K562 (cell line): ENCODE data around the gene BTBD16. TPM values are rescaled to one million over a fixed set of nuclear protein-coding genes. Genes with fewer than 3 reads are reported as not detected.

Experiments used
- ATAC-seq: fragments of 200-7000 bp; cut with Tn5 transposase; 3 replicates; pipeline ENCODE4 v1.9.1; 2020; ENCODE audit warnings: moderate library complexity
- BruUV-seq: library from RNA; stranded (reverse); fragments of 400-500 nt; replicated peaks from 2 replicates; lab custom pipeline; 2021; lab: Mats Ljungman, UMichigan
- CTCF ChIA-PET: fragments of 300-600 bp; formaldehyde crosslinking; extraction: SDS; loops from one replicate; lab custom pipeline; 2021; ENCODE audit warnings: low intra/inter-chr PET ratio; lab: Yijun Ruan, JAX
- POLR2A ChIA-PET: fragments of 300-600, 350-650 bp; sonication (Branson Sonifier 250); formaldehyde crosslinking; extraction: SDS; loops from one replicate; lab custom pipeline; 2021; ENCODE audit warnings: antibody characterized with exemption, inconsistent platforms; lab: Yijun Ruan, JAX
- DNase-seq, 4 experiments: peaks; one replicate each; pipeline versions ENCODE4 v3.0.0 to v3.0.0-alpha.2; 2011 to 2018; ENCODE audit warnings: low spot score in 3 of 4, mixed read lengths in 3 of 4; ENCODE audit errors: extremely low read depth in 1 of 4
- FAIRE-seq: peaks from 2 replicates; lab custom pipeline; 2011; peaks lifted over from hg19 to GRCh38; lab: Jason Lieb, UNC
- H2AFZ ChIP-seq: 2 replicates; pipeline ENCODE4 v1.6.0; 2011; ENCODE audit warnings: low read depth, low read length, control low read depth, inconsistent platforms
- H3K27ac ChIP-seq: fragments of 200-600 bp; 3 replicates; pipeline ENCODE4 v1.8.0; 2011; ENCODE audit warnings: low read depth, mild to moderate bottlenecking, control low read depth, inconsistent platforms, low read length, moderate library complexity, mixed read lengths; ENCODE audit errors: extremely low read depth
- H3K27me3 ChIP-seq, 2 experiments: fragments of 300-600 bp in 1 of 2; 2 replicates in 1 of 2; 3 replicates in 1 of 2; pipeline versions ENCODE4 v1.6.0 to v1.8.0; 2011; ENCODE audit warnings: inconsistent platforms in 2 of 2, low read length in 2 of 2, mild to moderate bottlenecking in 1 of 2, mixed read lengths in 1 of 2, moderate library complexity in 1 of 2; ENCODE audit not compliant: control insufficient read depth in 2 of 2, insufficient read depth in 2 of 2
- H3K36me3 ChIP-seq: fragments of 300-600 bp; 3 replicates; pipeline ENCODE4 v1.8.0; 2011; ENCODE audit warnings: mild to moderate bottlenecking, low read length, inconsistent platforms; ENCODE audit not compliant: control insufficient read depth, insufficient read depth
- H3K4me1 ChIP-seq, 2 experiments: fragments of 200-600 bp in 1 of 2; replicated peaks in 1 of 2; 2 replicates in 1 of 2; 3 replicates in 1 of 2; pipeline versions ENCODE4 v1.5.1 to v1.8.0; 2011; ENCODE audit warnings: inconsistent platforms in 2 of 2, low read length in 2 of 2, mild to moderate bottlenecking in 1 of 2, mixed read lengths in 1 of 2, moderate library complexity in 1 of 2; ENCODE audit not compliant: control insufficient read depth in 2 of 2, insufficient read depth in 2 of 2
- H3K4me2 ChIP-seq: 2 replicates; pipeline ENCODE4 v1.6.1; 2011; ENCODE audit warnings: low read length, control low read depth, inconsistent platforms, mixed read lengths; ENCODE audit not compliant: insufficient read depth
- H3K4me3 ChIP-seq: fragments of 200-600 bp; sonication (generic), shearing (Covaris generic); 2 replicates; pipeline ENCODE4 v1.5.1; 2016; ENCODE audit warnings: control low read depth, inconsistent platforms
- H3K79me2 ChIP-seq: fragments of 200-600 bp; 3 replicates; pipeline ENCODE4 v1.8.0; 2011; ENCODE audit warnings: low read length, inconsistent platforms; ENCODE audit not compliant: control insufficient read depth, insufficient read depth
- H3K9ac ChIP-seq, 2 experiments: 2 replicates each; pipeline versions ENCODE4 v1.6.0 to v1.6.1; 2011; ENCODE audit warnings: low read depth in 2 of 2, low read length in 2 of 2, control low read depth in 1 of 2, inconsistent platforms in 1 of 2, mild to moderate bottlenecking in 1 of 2, mixed read lengths in 1 of 2; ENCODE audit not compliant: insufficient read depth in 1 of 2
- H3K9me1 ChIP-seq: one replicate; pipeline ENCODE4 v1.6.0; 2011; ENCODE audit warnings: inconsistent platforms, mild to moderate bottlenecking, low read length, moderate library complexity; ENCODE audit not compliant: control insufficient read depth, insufficient read depth
- H3K9me3 ChIP-seq: replicated peaks from 2 replicates; pipeline ENCODE4 v1.5.1; 2011; ENCODE audit warnings: low read depth, low read length, inconsistent platforms; ENCODE audit not compliant: control insufficient read depth, insufficient read depth
- H4K20me1 ChIP-seq: replicated peaks from 2 replicates; pipeline ENCODE4 v1.6.1; 2011; ENCODE audit warnings: low read length, inconsistent platforms, mixed read lengths; ENCODE audit not compliant: control insufficient read depth, insufficient read depth
- BDP1 ChIP-seq: IDR thresholded peaks from 3 replicates; pipeline ENCODE4 v1.6.1; 2011; ENCODE audit not compliant: insufficient read length, insufficient read depth
- BHLHE40 ChIP-seq: IDR thresholded peaks from 2 replicates; pipeline ENCODE4 v1.6.1; 2011; ENCODE audit warnings: low read length, improper control_type of control experiment
- CTBP1 ChIP-seq: fragments of 450-650 bp; IDR thresholded peaks from 2 replicates; pipeline ENCODE4 v1.6.1; 2016; ENCODE audit warnings: borderline replicate concordance
- DPF2 ChIP-seq: fragments of 450-650 bp; IDR thresholded peaks from 2 replicates; pipeline ENCODE4 v1.6.1; 2016
- HCFC1 ChIP-seq: IDR thresholded peaks from 2 replicates; pipeline ENCODE4 v1.6.1; 2012; ENCODE audit warnings: low read depth, low read length, improper control_type of control experiment
- ILF3 ChIP-seq: fragments of 450-650 bp; IDR thresholded peaks from 2 replicates; pipeline ENCODE4 v1.6.1; 2018; ENCODE audit warnings: antibody characterized with exemption, mild to moderate bottlenecking, moderate library complexity, borderline replicate concordance
- KDM4B ChIP-seq, 2 experiments: fragments of 450-650 bp in 1 of 2; sonication (generic) in 1 of 2; IDR thresholded peaks; 2 replicates each; pipeline ENCODE4 v1.6.1; 2016 to 2017; ENCODE audit warnings: borderline replicate concordance in 2 of 2, antibody characterized with exemption in 1 of 2, low read depth in 1 of 2, mild to moderate bottlenecking in 1 of 2
- NFIX ChIP-seq: fragments of 250-450 bp; sonication (Bioruptor Pico); IDR thresholded peaks from 2 replicates; pipeline ENCODE4 v1.4.0; 2020; ENCODE audit warnings: low read depth, mild to moderate bottlenecking, moderate library complexity
- PATZ1 ChIP-seq: fragments of 250-450 bp; sonication (Bioruptor Pico); IDR thresholded peaks from 2 replicates; pipeline ENCODE4 v1.5.0; 2020; ENCODE audit warnings: mild to moderate bottlenecking, borderline replicate concordance
- PHF8 ChIP-seq: fragments of 200-600 bp; sonication (generic); IDR thresholded peaks from 2 replicates; pipeline ENCODE4 v1.6.1; 2012; ENCODE audit warnings: mixed run types, mild to moderate bottlenecking, inconsistent platforms, low read length, moderate library complexity, borderline replicate concordance
- POU5F1 ChIP-seq: fragments of 150-350 bp; IDR thresholded peaks from 2 replicates; pipeline ENCODE4 v1.6.1; 2014; ENCODE audit warnings: borderline replicate concordance, low read length, low read depth, mild to moderate bottlenecking; ENCODE audit not compliant: partially characterized antibody
- PREB ChIP-seq: sonication (generic); formaldehyde crosslinking; IDR thresholded peaks from 2 replicates; pipeline ENCODE4 v1.8.1; 2023; ENCODE audit warnings: mild to moderate bottlenecking, missing genetic modification reagents
- RFX5 ChIP-seq: IDR thresholded peaks from 2 replicates; pipeline ENCODE4 v1.6.1; 2011; ENCODE audit warnings: low read depth, mild to moderate bottlenecking, improper control_type of control experiment, low read length
- SMAD3 ChIP-seq: fragments of 450-650 bp; formaldehyde crosslinking; conservative IDR thresholded peaks from 2 replicates; pipeline ENCODE4 v1.4.0; 2020; ENCODE audit warnings: mild to moderate bottlenecking
- SMARCB1 ChIP-seq: IDR thresholded peaks from 2 replicates; pipeline ENCODE4 v1.6.1; 2011; ENCODE audit warnings: improper control_type of control experiment, low read depth; ENCODE audit not compliant: insufficient read length
- SPI1 ChIP-seq: IDR thresholded peaks from 2 replicates; pipeline ENCODE4 v1.6.1; 2011; ENCODE audit warnings: low read depth, low read length, control low read depth, borderline replicate concordance
- TAF9B ChIP-seq: fragments of 450-650 bp; IDR thresholded peaks from 2 replicates; pipeline ENCODE4 v1.6.1; 2018; ENCODE audit warnings: mild to moderate bottlenecking; ENCODE audit not compliant: partially characterized antibody
- TEAD1 ChIP-seq, 2 experiments: fragments of 450-650 bp in 1 of 2; sonication (generic) in 1 of 2; formaldehyde crosslinking; IDR thresholded peaks; 2 replicates each; pipeline versions ENCODE4 v1.4.0 to v1.8.0; 2020 to 2022; ENCODE audit warnings: mild to moderate bottlenecking in 2 of 2, missing genetic modification reagents in 1 of 2
- TRIM24 ChIP-seq, 2 experiments: fragments of 450-650 bp; IDR thresholded peaks; 2 replicates each; pipeline ENCODE4 v1.6.1; 2016
- ZKSCAN3 ChIP-seq: fragments of 250-450 bp; sonication (Bioruptor Pico); IDR thresholded peaks from 2 replicates; pipeline ENCODE4 v1.4.0; 2020
- ZNF347 ChIP-seq: fragments of 450-650 bp; formaldehyde crosslinking; IDR thresholded peaks from 2 replicates; pipeline ENCODE4 v1.4.0; 2020; ENCODE audit warnings: low read depth, mild to moderate bottlenecking, moderate library complexity
- ZNF785 ChIP-seq: fragments of 250-450 bp; sonication (Bioruptor Pico); IDR thresholded peaks from 2 replicates; pipeline ENCODE4 v1.4.0; 2020; ENCODE audit warnings: mild to moderate bottlenecking
- WGBS: fragments of 100-300 bp; shearing (Covaris generic); methylation state at CpG from one replicate; pipeline ENCODE4 v1.1.6; 2016; ENCODE audit warnings: low coverage, mixed read lengths; ENCODE audit not compliant: insufficient coverage; ENCODE audit errors: missing lambda C conversion rate; 5-methylcytosine and 5-hydroxymethylcytosine counted together
- in situ Hi-C: fragments of 300-500 bp; cut with MboI; formaldehyde crosslinking; loops from 4 replicates; pipeline ENCODE4 v1.15.0; 2018; ENCODE audit warnings: inconsistent platforms, mixed read lengths
- intact Hi-C: fragments of 100-400 bp; cut with micrococcal nuclease; formaldehyde crosslinking; loops from 2 replicates; pipeline ENCODE4 v1.14.2; 2022
- polyA plus RNA-seq, 8 experiments: library from polyadenylated mRNA; depleted of rRNA in 4 of 8; stranded (reverse) in 5 of 8; unstranded in 3 of 8; fragments of >200 nt; fragmentation: Nextera tagmentation in 2 of 8; fragmentation: Illumina TruSeq in 1 of 8; extraction: Ambion mirVana in 2 of 8; extraction: Trizol in 1 of 8; gene quantifications; 2 replicates each; pipeline versions ENCODE4 v1.2.1 to v1.2.3, GENCODE V29; 2011 to 2014; ENCODE audit warnings: inconsistent platforms in 1 of 8, missing spikeins in 1 of 8
- total RNA-seq, 7 experiments: library from RNA; depleted of rRNA in 6 of 7; stranded (reverse); fragments of >200 nt in 6 of 7; fragmentation: Illumina TruSeq in 2 of 7; extraction: Trizol in 2 of 7; gene quantifications; 2 replicates each; pipeline versions ENCODE4 v1.2.1 to v1.2.3, GENCODE V29; 2011 to 2021; ENCODE audit warnings: low replicate concordance in 1 of 7
- TF ChIP-seq, protein P1 (sequence below), 2 experiments: fragments of 250-450 bp in 1 of 2; fragments of 450-650 bp in 1 of 2; sonication (Bioruptor Pico) in 1 of 2; IDR thresholded peaks; 2 replicates each; pipeline versions ENCODE4 v1.6.1 to v1.8.0; 2016 to 2021; ENCODE audit warnings: mild to moderate bottlenecking in 2 of 2, moderate library complexity in 2 of 2, missing compliant biosample characterization in 1 of 2, missing genetic modification characterization in 1 of 2

The BTBD16 gene
- total and polyA plus RNA-seq, 9 of the 15 experiments (the other 6 are each of a cell fraction or from before 2014, with no cell fraction given), result 0.11 TPM; not detected in 8

GRCh38 chr10:122241836-122242235 is 29.3 kb upstream of the BTBD16 start:
- H3K27me3 ChIP-seq, result peaks cover 0 to 24% of the 10 kb centered on the region in 2 experiments; a peak in 3 of 5 replicates
- CTCF ChIA-PET, result no interaction called here
- BruUV-seq, result no TSS peak

DNA sequence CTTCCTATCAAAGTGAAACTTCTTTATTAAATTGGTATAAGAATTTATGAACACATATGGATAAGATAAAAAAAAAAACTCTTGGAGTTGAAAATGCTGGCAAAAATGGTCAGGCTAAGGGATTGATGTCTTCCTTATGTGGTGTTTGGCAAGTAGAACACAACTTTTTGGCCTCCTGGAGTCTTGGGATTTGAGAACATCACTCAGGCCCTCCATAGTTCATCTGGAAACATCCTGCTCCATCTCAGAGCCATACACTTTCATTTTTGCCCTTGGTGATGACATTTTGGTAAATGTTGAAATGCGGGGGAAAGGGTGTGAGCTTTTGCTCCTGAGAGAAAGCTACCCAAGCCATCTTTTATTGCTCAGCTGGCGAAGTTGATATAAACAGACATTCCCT is 27.5 kb upstream of the BTBD16 start:
- POLR2A ChIA-PET, result no interaction called here
- BruUV-seq, result no TSS peak
- TF ChIP-seq DPF2, result no peak
- TF ChIP-seq KDM4B (IDR thresholded peaks at IDR 0.05; ENCODE audit: borderline replicate concordance in 2 of 2, low read depth in 1 of 2), result no peak
- TF ChIP-seq, protein P1, sequence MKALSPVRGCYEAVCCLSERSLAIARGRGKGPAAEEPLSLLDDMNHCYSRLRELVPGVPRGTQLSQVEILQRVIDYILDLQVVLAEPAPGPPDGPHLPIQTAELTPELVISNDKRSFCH (CRISPR knock-in tag; IDR thresholded peaks at IDR 0.05), result no peak
- TF ChIP-seq, protein P1 (tag; IDR thresholded peaks at IDR 0.05), result no peak
- TF ChIP-seq NFIX (CRISPR knock-in tag), result no peak
- TF ChIP-seq BHLHE40, result no peak
- no peak for TF ChIP-seq PREB (CRISPR knock-in tag)
- no peak for TF ChIP-seq PATZ1 (CRISPR knock-in tag)

More at GRCh38 chr10:122241836-122242235, 29.3 kb upstream of the BTBD16 start:
- POLR2A ChIA-PET, result no interaction called here
- H3K4me3 ChIP-seq, result no peak overlapping the region
- DNase-seq (no peak), FAIRE-seq (no peak), ATAC-seq (no peak)
- TF ChIP-seq ZNF347 (CRISPR knock-in tag), result no peak
- no peak for TF ChIP-seq SMAD3
- no peak for TF ChIP-seq RFX5
- no peak for TF ChIP-seq ZNF785 (CRISPR knock-in tag)
- TF ChIP-seq HCFC1, result no peak
- TF ChIP-seq SMARCB1, result no peak
- TF ChIP-seq BDP1, result no peak
- no peak for TF ChIP-seq SPI1
- TF ChIP-seq TRIM24 (IDR thresholded peaks at IDR 0.05), result no peak
- no peak for TF ChIP-seq ILF3
- TF ChIP-seq TEAD1 (CRISPR knock-in tag; IDR thresholded peaks at IDR 0.05), result no peak
- TF ChIP-seq POU5F1, result no peak
- no peak for TF ChIP-seq ZKSCAN3 (CRISPR knock-in tag)
- TF ChIP-seq PHF8, result no peak
- no peak for TF ChIP-seq CTBP1
- no peak for TF ChIP-seq TAF9B
- no peak overlapping the region for H3K4me2 ChIP-seq
- no peak overlapping the region for H3K27ac ChIP-seq
- H3K79me2 ChIP-seq, result no peaks in the 10 kb centered on the region
- WGBS, result 3% methylated on average over 4 of the region's 8 CpGs
- no peak overlapping the region for H2AFZ ChIP-seq
- no peaks in the 10 kb centered on the region for H3K36me3 ChIP-seq
- H4K20me1 ChIP-seq, result no peaks in the 10 kb centered on the region
- H3K9ac ChIP-seq, result no peak overlapping the region
- in situ Hi-C loops, result no loop called here
- intact Hi-C loops, result no loop called here
- H3K9me3 ChIP-seq, result no peaks in the 10 kb centered on the region
- no peaks in the 10 kb centered on the region for H3K9me1 ChIP-seq
- no peaks in the 10 kb centered on the region for H3K4me1 ChIP-seq

More for the DNA sequence above, 27.5 kb upstream of the BTBD16 start:
- no peaks in the 10 kb centered on the region for H3K4me1 ChIP-seq
- ATAC-seq (no peak), DNase-seq (no peak), FAIRE-seq (no peak)
- H3K9me3 ChIP-seq, result no peaks in the 10 kb centered on the region
- in situ Hi-C loops, result no loop called here
- H3K4me3 ChIP-seq, result no peak overlapping the region
- H2AFZ ChIP-seq, result no peak overlapping the region
- no peak overlapping the region for H3K4me2 ChIP-seq
- H3K9me1 ChIP-seq, result no peaks in the 10 kb centered on the region
- CTCF ChIA-PET, result no interaction called here
- no peak overlapping the region for H3K27ac ChIP-seq
- 6% methylated on average over 2 of the region's 2 CpGs for WGBS
- H3K27me3 ChIP-seq, result peaks cover 0 to 28% of the 10 kb centered on the region in 2 experiments; a peak in 3 of 5 replicates
- H4K20me1 ChIP-seq, result no peaks in the 10 kb centered on the region
- intact Hi-C loops, result no loop called here
- H3K9ac ChIP-seq, result no peak overlapping the region
- H3K36me3 ChIP-seq, result no peaks in the 10 kb centered on the region
- no peaks in the 10 kb centered on the region for H3K79me2 ChIP-seq
